Neural progenitor cell (in vitro differentiated cells): Measurements from ENCODE around the gene NKD1.

Experiments
- CTCF ChIP-seq: fragments of 200-600 bp; sonication (generic); IDR thresholded peaks from 2 replicates; pipeline ENCODE4 v1.5.1; 2017; ENCODE audit warnings: antibody characterized with exemption, mild to moderate bottlenecking
- EZH2 ChIP-seq: fragments of 200-600 bp; sonication (generic); IDR thresholded peaks from 2 replicates; pipeline ENCODE4 v1.6.1; 2017; ENCODE audit warnings: antibody characterized with exemption, mild to moderate bottlenecking, moderate library complexity

GRCh38 chr16:50651835-50652438 is 103.7 kb downstream of the NKD1 start:
- TF ChIP-seq CTCF (no peak), EZH2 (no peak)
